Upper lobe of right lung (tissue), 1 donor: ENCODE measurements around the gene INPP4A. TPM values are rescaled to one million over a fixed set of nuclear protein-coding genes. Genes with fewer than 3 reads are reported as not detected.

Source experiments
- ATAC-seq: fragments of 200-7000 bp; cut with Tn5 transposase; one replicate; pipeline ENCODE4 v1.9.1; 2020; ENCODE audit warnings: mild to moderate bottlenecking, moderate library complexity
- DNase-seq: peaks from one replicate; pipeline ENCODE4 v3.0.0-alpha.2; 2020
- H3K27ac ChIP-seq: fragments of 200-600 bp; one replicate; pipeline ENCODE4 v1.8.0; 2022
- H3K27me3 ChIP-seq: fragments of 200-600 bp; one replicate; pipeline ENCODE4 v1.8.0; 2022; ENCODE audit warnings: mild to moderate bottlenecking
- H3K36me3 ChIP-seq: fragments of 200-600 bp; one replicate; pipeline ENCODE4 v1.8.0; 2022
- H3K4me1 ChIP-seq: fragments of 200-600 bp; one replicate; pipeline ENCODE4 v1.8.0; 2022
- H3K4me3 ChIP-seq: fragments of 200-600 bp; one replicate; pipeline ENCODE4 v1.8.0; 2022; ENCODE audit warnings: mild to moderate bottlenecking
- H3K9me3 ChIP-seq: fragments of 200-600 bp; one replicate; pipeline ENCODE4 v1.8.0; 2022
- intact Hi-C: fragments of 100-400 bp; cut with DNase I; formaldehyde crosslinking; loops from one replicate; pipeline ENCODE4 v1.11.0; 2022
- total RNA-seq: library from RNA; stranded (reverse); fragmentation: NEBNext Ultra II Directional; extraction: Animal tissue kit (Norgen Biotek cat#: 25700); gene quantifications from one replicate; pipeline ENCODE4 v1.2.1, GENCODE V29; 2021
- TF ChIP-seq, protein P1 (sequence below): fragments of 200-600 bp; IDR thresholded peaks from one replicate; pipeline ENCODE4 v1.8.0; 2022; ENCODE audit warnings: antibody characterized with exemption
- donor health status: DM: no; HTN: yes; CAD: no; lungs with severe emphysema.

Gene INPP4A
- total RNA-seq, 1 donor from 2014 or later: 35.0 TPM

DNA sequence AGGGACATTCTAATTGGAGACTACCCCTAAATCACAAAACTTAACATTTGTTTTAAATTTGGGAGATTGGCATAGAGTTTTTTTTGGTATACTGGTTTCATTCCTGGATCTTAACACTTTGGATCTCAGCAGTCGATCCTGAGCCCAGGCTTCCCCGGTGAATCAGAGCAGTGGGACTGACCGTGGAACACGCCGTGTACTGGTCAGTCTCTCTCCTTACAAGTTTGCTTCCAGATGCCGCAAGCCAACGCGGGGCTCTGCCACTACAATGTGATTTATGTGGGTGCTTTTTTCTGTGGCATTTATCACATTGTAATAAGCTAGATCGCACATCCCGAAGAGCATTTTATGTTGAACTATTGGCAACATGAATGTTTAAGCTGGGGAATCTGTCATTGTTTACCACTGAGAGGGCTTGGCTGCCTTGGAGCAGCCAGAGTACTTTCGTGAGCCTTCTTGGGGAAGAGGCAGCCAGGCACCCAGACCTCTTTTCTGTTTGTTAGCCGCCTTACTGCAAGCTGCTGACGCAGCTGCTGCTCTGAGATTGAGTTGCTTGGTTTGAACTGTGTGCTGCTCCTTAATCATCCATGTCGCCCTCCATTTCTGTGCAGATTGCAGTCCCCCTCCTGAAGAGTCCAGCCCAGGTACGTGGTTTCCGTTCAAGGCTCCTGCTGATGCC lies 114.3 kb downstream of the INPP4A start:
- no peak overlapping the region for H3K4me3 ChIP-seq
- TF ChIP-seq, protein P1, sequence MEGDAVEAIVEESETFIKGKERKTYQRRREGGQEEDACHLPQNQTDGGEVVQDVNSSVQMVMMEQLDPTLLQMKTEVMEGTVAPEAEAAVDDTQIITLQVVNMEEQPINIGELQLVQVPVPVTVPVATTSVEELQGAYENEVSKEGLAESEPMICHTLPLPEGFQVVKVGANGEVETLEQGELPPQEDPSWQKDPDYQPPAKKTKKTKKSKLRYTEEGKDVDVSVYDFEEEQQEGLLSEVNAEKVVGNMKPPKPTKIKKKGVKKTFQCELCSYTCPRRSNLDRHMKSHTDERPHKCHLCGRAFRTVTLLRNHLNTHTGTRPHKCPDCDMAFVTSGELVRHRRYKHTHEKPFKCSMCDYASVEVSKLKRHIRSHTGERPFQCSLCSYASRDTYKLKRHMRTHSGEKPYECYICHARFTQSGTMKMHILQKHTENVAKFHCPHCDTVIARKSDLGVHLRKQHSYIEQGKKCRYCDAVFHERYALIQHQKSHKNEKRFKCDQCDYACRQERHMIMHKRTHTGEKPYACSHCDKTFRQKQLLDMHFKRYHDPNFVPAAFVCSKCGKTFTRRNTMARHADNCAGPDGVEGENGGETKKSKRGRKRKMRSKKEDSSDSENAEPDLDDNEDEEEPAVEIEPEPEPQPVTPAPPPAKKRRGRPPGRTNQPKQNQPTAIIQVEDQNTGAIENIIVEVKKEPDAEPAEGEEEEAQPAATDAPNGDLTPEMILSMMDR: no peak
- H3K27me3 ChIP-seq: no peaks in the 10 kb centered on the region
- H3K36me3 ChIP-seq: peaks cover 59% of the 10 kb centered on the region
- intact Hi-C loops: no loop called here
- H3K27ac ChIP-seq: no peak overlapping the region
- H3K4me1 ChIP-seq: peaks cover 5% of the 10 kb centered on the region
- ATAC-seq (no peak), DNase-seq (no peak)
- H3K9me3 ChIP-seq: no peaks in the 10 kb centered on the region

DNA sequence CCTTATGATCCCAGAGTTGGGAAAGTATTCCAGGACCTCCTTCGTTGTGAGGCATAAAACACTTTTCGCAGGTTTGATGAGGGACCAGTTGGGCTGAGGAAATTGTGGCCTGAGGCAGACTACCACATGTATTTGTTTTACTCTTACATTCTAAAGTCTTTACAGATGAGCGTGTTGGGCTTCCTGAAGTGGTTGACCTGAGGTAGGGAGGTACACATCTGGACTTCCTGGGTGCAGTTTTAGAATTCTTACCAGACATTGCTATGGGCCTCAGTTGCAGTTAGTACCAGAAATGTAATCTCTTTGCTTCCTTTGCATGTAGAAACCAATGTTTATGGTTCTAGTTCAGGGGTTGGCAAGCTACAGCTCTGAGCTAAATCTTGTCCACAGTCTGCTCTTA lies 114.9 kb downstream of the INPP4A start:
- no peak overlapping the region for H3K27ac ChIP-seq
- intact Hi-C loops: no loop called here
- H3K4me1 ChIP-seq: peaks cover 5% of the 10 kb centered on the region
- ATAC-seq (no peak), DNase-seq (no peak)
- no peak overlapping the region for H3K4me3 ChIP-seq
- peaks cover 59% of the 10 kb centered on the region for H3K36me3 ChIP-seq
- TF ChIP-seq, protein P1: no peak
- no peaks in the 10 kb centered on the region for H3K9me3 ChIP-seq
- no peaks in the 10 kb centered on the region for H3K27me3 ChIP-seq

DNA sequence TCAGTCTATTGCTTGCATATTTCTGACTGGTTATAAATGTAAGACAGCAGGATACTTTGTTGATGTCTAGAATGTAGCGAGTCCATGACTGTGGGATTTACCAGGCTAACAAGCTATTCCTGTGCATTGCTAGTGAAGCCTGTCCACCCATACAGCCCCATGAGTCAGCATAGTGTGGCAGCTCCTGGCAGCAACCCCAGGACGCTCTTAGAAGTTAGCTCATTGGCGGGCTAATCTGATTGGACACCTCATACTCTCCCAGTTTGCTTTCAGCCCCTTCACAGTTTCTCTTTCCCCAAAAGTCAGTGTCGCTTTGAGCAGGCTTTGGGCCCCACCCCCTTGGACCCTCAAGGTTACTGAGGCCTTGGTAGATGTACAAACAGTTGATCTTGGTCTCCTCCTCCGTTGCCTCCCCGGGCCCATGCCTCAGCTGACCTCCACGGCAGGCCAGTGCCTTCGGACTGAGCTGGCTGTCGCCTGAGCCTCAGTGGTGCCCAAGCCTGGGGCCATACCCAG lies 115.7 kb downstream of the INPP4A start:
- peaks cover 59% of the 10 kb centered on the region for H3K36me3 ChIP-seq
- ATAC-seq: no peak

DNA sequence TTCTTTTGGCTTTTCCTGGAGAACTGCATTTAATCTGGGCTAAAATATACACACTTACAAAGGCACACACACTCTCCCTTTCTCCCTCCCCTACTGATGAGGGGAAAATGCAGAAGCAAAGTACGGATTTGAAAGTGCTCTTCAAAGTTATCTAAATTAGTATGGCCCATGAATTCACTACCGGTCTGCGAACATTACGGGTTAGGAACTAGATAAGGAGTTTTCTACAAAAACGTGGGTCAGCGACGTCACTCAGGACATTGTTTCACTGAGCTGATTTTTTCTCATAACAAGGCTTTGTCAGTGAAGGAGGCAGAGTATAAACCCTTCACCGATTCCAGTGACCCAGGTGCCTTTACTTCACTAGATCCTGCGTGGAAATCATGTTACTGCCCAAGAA lies 116.4 kb downstream of the INPP4A start:
- no peak for ATAC-seq
- no peak for DNase-seq
- Histone ChIP-seq H3K36me3 (peaks cover 59% of the 10 kb centered on the region), H3K27me3 (no peaks in the 10 kb centered on the region), H3K9me3 (no peaks in the 10 kb centered on the region), H3K27ac (no peak overlapping the region), H3K4me1 (peaks cover 5% of the 10 kb centered on the region), H3K4me3 (no peak overlapping the region)
- intact Hi-C loops: no loop called here
- TF ChIP-seq, protein P1: no peak

More for the DNA sequence above, 115.7 kb downstream of the INPP4A start:
- no peak for DNase-seq
- Histone ChIP-seq H3K27ac (no peak overlapping the region), H3K9me3 (no peaks in the 10 kb centered on the region), H3K4me3 (no peak overlapping the region), H3K27me3 (no peaks in the 10 kb centered on the region), H3K4me1 (peaks cover 5% of the 10 kb centered on the region)
- intact Hi-C loops: no loop called here
- TF ChIP-seq, protein P1: no peak

DNA sequence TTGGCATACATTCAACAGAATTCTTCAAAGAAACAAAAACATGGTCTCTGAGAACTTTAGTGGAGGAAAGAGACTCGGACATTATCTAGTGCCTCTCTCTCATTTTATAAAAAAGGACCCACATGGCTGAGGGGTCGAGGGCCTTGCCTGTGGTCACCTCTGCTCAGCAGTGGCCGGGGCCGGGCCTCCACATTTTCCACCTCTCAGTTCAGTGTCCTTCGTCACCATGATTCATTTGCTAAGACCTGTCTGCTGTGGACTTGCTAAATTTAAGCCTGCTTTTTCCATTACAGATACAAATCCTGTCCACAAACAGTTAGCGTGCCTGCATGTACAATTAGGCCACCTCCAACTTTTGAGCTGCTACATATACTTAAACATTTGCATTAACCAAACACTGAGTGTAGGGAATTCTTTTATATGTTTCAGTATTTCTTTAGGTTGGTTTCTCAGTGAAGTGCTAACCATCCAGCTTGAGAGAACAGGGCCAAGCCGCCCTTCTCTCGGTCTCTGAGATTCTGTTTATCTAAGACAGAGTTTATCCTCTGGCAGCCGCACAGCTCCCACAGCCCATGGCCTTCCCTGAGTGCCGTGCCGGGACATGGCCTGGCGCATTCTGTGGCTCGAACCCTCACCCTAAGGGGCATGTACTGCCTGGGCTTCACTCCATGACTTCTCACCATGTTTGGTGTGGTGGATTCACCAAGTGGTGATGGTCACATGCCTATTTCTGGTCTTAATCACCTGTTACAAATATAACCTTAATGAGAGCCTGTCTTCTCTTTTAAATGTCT lies 117.4 kb downstream of the INPP4A start:
- Histone ChIP-seq H3K27me3 (no peaks in the 10 kb centered on the region), H3K36me3 (peaks cover 59% of the 10 kb centered on the region), H3K4me1 (peaks cover 5% of the 10 kb centered on the region), H3K9me3 (no peaks in the 10 kb centered on the region), H3K27ac (no peak overlapping the region), H3K4me3 (no peak overlapping the region)
- TF ChIP-seq, protein P1: no peak
- intact Hi-C loops: no loop called here
- DNase-seq (no peak), ATAC-seq (no peak)
